NCI-H2227 treated with DMSO at 0.1 percent for 48 hours (cell line): Measurements from ENCODE around the gene NEDD4L.

Experiments
- DNase-seq: peaks from one replicate; lab custom pipeline; 2025; lab: John Stamatoyannopoulos, UW

Gene NEDD4L

DNA sequence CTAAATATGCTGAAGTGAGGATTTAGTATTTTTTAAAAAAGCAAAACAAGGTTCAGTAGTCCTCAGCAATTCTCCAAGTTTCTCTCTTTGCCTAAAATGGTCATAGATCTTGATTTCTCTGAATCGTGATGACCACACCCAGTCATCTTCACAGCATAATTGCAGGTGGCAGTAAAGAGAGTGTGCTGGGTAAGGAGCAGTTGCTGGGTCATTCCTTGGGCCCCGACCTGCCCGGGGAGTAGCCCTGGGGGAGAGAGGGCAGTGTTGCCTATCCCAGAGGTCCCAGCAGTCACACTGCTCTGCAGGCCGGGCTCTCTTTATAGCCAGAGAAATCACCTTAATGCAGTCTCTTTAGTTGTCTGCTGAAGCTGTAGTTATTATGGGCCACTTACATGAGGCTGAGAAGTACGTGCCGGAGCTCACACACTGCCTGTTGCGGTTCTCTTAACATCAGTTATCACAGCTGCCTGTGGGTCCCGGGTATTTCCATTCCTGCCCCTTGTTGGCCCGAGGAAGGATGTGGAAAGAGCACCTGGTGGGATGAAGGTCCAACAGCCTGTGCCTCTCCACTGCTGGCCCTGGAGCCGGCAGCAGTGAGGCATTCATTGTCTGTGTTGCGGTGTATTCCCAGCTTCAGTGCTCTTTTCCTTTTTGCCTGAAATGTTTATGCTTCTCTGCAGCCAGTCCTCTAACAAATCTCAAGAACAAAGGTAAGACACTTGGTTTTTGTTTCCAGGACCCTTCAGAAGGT lies 354.8 kb downstream of the NEDD4L start:
- DNase-seq: peak; percentile 62

DNA sequence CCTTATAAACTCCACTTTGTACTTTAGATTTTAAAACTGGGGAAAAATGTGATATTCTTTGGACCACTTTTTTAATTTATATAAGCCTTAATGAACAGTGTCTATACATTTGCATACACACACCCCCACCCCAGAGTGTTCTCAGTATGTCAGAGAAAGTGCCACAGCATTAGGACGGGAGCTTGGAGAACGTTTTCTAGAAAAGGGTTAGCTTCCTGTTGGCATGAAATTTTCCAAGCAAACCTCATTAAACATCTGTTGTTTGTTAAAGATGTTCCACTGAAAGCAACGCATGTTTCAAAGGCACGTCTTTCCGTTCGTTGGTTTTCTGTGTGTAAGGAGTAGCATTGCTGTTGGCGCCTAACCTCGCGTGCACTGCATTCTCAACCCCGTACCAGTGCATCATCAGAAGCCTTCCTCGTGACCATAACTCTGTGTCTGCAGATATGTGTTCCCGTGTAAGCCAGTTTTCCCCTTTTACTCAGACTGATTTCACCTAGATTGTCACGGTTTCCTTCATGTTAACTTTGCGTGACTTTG lies 356.4 kb downstream of the NEDD4L start:
- DNase-seq: no peak

DNA sequence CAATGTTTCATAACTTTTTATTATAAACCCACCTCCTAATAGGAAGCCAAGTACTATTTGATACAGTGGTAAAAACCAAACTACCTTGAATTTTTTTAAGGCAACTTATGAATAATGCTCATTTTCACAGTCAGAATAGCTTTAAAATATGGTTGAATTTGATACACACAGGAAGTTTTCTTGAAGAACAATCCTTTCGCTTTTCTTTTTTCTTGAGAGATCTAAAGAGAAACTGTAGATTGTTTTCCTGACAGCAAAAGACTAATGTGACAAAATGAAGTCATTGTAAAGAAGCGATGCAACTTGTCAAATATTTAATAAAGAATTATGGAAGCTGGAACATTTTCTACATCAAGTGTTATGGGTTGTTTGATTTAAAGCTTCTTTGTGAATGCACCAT lies 357.2 kb downstream of the NEDD4L start:
- no peak for DNase-seq

DNA sequence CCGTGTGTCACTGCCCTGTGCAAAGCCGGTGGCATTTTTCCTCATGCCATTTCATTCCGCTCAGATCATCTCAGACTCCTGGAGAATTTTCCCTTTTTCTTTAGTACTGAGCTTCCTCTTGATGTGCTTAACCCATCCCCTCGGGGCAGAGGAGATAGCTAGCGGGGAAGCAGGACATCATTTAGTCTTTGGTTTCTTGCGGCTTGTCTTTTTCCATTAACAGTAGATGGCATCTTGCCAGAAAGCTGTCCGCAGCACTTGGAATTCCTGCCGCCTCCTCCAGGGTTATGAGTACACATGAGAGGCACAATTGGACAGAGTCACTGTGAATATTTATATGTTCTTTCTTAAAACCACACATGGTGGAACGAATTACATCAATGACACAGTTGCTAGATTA lies 358.2 kb downstream of the NEDD4L start:
- peak; percentile 85 for DNase-seq

DNA sequence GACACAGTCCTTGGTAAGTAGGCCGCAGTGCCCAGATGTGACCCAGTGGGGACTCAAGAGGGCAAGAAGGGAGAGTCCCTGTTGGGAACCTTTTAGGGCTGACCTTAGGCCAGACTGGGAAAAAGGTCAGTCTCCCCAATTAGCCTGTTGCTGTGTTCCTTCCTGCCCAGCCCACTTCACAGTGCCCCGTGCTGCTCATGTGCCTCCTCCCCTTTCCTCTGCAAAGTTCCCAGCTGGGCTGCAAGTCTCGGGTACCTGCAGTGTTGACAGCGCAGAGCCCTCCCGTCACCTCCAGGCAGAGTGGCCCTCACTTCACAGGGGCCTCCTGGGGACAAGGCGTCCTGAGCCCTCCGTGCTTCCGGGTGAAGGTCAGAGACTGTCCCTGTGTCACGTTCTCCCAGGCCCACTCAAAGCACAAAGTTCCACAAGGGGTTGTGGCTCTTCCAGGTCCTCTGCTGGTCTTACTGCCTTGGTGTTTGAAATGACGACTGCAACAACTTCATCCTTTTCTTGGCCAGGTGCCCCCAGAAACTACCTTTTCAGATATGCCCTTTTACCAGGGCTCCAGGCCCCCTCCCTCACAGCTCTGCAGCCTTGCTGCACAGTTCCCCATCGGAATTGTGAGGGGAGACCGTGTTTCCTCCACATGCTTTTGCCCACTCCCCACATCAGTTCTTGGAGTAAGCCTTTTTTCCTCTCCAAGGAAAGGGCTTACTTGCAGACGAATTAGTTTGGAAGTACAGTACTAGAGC lies 359.1 kb downstream of the NEDD4L start:
- DNase-seq: no peak

DNA sequence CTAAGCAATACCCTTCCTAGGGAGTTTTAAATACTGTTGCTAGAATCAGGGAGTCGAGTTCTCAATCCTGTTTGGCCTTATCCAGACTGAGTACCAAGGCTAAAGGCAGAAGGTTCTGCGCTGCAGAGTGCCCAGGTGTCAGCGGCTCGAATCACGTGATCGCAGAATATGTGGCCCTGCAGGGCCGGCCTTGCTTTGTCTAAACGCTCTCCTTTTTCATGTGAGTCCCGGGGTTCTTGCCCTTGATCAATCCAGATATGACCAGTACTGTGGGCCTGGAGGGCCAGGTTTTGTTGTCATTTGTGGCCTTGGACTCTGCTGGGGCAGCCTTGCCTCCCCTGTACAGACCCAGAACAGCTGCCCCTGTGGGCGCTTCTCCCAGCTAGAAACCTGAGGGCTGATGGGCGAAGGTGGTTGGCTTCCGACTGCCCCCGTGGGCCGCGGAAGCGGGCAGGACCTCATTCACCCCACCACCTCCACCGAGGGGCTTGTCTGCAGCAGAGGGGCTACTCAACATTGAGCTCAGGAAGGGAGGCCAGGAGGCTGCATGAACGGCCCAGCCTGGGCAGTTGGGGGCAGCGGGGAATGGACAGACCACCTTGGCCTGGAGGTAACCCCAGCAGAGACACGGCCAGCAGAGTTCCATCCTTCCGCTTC lies 359.9 kb downstream of the NEDD4L start:
- DNase-seq: no peak

DNA sequence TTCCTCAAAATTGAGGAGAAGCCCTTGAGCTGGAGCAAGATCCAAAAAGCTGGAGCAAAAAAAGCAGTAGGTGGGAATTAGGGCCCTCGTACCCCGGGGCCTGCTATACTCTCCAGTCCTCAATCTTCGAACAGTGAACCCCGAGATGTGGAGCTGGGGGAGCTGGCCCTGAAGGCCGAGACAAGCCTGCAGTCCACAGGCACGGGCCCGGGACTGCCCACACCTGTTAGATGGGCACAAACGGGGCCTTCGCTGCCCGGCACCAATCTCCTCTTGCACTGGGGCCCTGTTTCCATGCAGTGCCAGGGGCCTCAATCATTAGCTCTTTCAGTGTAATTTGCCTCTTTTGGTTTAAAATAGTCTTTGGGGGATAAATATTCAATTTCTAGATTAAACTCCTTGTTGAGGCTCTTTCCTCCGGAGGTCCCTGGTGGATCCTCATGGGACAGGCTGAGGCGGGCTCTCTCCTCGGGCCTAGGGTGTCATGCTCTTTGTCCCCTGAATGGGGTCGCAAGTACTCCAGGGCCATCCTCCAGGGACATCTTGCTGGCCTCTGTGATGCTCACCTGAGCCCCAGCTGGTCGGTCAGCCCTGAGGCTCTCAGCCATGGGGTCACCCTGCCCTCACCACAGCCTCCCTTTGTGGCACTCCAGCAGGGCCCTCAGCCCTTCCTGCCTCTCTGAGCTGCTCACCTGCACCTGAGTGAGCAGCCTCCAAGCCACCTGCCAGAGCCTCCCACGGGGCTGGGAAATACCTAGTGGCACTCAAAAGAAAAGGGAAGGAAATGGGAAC lies 361.3 kb downstream of the NEDD4L start:
- DNase-seq: no peak

DNA sequence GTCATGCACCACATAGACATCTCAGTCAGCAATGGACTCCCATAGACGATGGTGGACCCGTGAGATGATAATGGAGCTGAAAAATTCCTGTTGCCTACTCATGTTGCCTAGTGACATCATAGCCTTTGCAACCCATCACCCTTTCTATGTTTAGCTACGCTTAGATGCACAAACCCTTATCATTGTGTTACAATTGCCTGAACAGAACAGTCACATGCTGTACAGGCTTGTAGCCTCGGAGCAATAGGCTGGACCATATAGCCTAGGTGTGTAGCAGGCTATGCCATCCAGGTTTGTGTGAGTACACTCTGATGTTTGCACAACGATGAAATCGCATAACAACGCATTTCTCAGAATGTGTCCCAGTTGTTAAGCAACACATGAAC lies 363.2 kb downstream of the NEDD4L start:
- no peak for DNase-seq

DNA sequence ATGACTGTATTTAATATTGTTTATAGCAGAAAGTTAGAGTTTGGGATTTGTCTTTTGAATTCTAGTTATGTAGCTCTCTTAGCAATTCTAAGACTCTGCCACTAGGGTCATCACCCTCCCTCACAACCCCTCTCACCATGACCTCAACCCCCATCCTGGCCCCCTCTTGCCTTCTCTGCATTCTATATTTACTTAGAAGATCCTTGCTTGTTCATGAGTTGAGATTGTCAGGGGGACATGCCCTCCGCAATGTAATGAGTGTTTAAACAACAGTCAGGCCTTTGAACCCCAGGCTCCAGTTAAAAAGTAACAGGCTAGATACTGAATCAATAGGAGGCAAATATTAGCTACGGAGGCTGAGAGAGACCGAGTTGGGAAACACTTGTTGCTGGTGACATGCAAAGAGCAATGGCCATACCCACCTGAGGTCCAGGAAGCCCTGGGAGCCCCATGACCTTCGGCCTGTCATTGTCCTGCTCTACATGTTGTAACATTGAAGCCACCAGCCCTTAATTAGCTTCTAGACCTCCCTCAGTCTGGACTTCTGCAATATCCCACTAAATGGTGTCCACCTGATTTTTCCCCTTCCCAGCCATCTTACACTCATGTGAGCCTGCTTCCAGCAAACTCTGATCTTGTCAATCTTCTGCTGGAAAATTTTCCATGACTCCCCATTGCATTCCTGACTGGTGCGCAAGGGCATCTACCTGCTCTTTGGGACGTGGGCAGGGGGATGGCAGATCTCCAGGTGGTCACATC lies 363.8 kb downstream of the NEDD4L start:
- no peak for DNase-seq

DNA sequence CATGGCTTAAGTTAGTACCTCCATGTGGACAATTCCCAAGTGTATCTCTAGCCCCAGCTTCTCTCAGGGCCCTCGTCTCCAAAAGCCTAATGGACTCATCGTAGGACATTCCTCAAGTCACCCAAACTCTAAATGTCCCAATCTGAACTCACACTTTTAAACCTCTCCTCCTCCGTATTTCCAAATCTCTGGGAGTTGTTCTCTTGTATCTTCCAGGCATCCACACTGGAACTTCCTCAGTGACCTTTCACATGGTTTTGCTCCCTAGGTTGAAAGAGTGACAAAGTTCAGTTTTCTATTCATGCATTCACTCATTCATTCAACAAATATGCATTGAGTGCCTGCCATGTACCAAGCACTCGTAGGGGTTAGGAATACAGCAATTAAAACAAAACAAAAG lies 364.6 kb downstream of the NEDD4L start:
- no peak for DNase-seq

DNA sequence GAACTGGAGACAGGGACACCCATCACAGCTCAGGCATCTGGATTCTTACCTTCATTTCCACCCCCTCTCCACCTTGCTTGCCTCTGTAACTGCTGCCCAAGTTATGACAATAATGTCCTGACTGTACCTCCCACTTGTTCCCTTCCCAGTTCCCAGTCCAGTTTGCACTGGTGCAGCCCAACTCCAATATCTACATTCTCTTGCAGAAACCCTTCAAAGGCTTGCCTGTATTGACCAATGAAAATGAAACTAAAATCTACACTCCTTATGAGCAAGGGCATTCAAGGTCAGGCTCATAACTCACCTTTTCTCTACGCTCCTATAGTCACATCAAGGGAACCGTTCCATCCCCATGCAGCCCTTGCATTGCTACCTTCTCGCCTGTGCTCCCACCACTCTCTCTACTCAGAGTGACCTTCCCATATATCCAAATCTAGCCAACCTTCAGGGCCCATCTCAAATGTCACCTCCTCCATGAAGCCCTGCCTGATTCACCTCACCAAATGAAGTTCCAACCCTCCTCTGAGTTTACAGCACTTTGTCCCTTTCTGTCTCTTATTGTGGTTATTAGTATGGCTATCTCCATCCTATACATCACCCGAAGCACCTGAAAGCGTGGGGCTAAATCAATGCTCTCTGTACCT lies 365.9 kb downstream of the NEDD4L start:
- DNase-seq: no peak

DNA sequence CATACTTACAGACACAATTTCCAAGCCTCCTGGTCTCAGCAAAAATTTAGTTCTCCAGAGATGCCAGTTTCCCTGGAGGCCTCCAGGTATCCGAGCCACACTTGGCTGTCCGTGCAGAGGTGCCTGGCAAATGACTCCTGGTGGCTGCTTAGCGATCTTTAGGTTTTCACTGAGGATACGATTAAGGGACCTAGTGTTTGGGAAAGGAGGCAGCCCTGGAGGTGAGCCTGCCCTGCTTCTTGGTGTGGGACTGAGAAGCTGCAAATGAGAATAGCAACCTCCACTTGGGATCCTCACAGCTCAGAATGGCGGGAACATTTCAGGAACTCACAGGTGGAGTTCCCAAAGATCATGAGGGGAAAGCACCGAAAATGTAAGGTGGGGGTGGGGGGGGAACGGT lies 367.3 kb downstream of the NEDD4L start:
- DNase-seq: no peak

DNA sequence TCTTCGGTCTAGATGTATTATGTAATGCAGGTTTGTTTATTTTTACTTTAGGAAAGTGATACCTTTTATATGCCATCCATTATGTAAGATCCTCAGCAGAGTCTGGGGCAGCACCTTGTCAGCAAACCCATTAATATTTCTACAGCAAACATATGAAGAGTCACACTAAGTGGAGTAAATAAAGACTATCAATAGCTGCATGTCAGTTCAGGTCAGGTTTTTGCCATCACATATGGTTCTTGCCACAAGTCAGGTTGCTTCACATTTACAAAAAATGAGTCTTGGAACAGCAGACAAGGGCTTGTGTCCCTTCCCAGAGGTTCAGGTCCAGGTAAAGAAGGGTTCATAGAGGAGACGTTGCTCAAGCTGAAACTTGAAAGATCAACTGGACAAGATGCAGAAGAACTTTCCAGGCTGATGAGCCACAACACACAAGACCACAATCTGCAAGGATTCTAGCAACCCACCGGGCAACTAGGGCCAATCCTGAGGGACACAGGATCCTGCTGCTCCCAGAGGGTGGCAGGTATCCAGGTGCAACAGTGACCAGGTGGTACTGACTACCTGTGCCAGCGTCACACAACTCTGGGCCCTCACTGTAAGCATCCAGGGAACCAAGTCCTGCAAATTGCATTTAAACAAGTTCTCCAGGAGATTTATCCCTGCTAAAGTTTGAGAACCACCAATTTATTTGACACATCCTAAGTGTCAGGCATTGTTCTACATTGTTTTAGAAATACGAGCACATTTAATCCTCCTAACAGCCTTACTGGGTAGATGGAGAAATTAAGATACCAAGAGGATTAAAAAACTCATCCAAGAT lies 369.0 kb downstream of the NEDD4L start:
- DNase-seq: peak; percentile 73

DNA sequence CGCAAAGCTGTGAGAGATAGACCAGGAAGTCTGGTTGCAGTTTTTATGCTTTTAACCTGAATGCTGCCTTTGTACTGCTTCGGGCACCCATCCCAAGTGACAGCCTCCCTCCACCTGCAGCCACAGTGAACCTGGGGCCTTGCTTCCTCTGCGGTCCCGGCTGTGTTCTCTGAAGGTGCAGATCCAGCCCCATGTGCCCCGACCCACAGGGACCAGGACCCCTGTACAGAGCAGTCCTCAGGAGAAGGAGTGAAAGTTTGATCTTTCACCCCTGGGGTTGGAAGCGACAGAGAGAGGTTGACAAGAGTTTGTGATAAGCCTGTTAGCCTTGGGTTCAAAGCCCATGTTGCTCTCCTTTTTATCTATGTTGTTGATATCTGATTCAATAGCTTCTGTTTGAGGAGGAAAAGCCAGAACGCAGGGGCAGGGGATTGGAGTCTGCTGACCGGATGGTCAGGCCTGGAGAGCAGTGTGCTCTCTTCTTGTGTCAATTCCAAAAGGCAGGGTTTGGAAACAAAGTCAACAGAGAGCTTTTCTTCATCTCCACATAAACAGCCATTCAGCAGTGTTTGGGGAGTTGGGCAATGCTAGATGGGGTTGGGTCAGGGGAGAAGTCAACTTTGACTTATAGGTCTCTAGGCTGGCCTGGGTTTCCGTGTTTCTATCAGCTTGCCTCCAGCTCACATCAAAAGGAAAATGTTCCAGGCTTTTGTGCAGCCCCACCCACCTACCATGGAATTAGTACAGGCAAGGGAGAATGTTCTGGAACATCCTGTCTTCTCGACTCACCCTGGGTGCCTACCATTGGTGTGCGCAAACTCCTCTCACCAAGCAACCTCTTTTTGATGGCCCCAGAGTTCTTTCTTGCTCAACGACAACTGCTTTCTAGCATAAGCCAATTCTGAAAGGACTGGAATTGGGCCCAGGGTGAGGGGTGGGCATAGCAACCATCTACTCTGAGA lies 369.9 kb downstream of the NEDD4L start:
- no peak for DNase-seq

DNA sequence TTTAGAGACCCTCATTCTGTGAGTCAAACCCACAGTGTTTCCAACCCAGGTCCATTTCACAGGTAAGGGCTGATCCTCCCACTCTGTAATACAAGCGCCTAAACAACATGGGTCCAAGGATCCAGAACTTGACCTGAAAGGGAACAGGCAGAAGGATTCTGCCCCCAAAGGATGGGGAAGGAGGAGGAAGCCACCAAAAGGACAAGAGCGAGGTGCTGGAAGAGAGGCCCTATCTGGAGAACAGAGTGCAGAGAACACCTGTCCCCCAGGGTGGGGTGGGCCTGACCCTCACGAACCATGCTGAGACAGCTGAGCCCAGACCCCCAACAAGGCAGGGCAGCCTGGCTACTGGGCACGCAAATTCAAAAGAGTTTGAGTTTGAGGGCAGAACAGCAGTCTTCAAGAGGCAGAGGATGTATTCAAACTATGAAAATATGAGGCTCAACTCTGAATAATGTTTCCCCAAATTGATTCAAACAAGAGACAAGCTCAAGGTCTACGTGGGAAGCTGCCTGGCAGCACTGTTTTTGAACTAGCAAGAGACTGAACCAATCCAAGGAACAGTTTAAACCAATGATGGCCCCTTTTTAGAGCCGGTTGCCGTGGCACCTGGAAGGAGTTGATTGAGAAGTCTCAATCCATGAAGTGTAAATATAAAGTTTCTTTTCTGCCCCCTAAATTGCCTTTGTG lies 372.1 kb downstream of the NEDD4L start:
- DNase-seq: no peak

DNA sequence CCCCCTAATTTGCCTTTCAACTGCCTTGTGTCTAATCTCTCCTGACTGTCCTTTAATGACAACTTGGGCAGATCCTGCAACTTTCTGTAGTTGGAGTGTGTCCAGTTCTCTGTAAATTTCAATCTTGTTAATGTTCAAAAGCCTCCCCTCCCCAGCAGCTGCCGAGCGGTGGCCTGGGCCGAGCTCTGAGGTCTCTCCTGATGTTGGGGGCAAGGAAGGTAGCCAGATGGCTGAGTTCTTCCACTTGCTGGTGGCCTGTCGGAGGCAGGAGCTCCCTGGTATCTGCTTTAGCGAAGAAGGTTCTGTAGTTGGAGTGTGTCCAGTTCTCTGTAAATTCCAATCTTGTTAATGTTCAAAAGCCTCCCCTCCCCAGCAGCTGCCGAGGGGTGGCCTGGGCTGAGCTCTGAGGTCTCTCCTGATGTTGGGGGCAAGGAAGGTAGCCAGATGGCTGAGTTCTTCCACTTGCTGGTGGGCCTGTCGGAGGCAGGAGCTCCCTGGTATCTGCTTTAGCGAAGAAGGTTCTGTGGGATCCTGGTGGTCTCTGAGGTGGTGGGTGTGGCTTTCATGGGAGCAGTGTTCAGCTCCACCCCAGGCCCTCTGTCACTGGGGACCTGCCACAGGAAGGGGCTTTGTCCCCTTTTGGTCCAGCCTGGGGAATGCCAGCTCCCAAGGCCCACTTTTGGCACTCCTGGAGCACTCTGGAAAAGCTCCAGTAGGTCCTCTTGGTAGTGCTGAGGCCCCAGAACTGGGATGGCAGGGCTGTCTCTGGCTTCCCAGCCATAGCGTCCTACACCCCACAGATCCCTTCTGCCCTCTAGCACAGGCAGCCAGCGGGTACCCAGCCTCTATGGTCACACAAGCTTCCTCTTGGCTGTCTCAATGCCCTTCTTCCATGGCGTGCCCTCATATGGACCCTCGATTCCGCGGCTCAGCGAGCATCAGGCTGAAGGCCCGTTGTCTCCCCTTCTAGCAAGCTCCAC lies 373.0 kb downstream of the NEDD4L start:
- DNase-seq: no peak

DNA sequence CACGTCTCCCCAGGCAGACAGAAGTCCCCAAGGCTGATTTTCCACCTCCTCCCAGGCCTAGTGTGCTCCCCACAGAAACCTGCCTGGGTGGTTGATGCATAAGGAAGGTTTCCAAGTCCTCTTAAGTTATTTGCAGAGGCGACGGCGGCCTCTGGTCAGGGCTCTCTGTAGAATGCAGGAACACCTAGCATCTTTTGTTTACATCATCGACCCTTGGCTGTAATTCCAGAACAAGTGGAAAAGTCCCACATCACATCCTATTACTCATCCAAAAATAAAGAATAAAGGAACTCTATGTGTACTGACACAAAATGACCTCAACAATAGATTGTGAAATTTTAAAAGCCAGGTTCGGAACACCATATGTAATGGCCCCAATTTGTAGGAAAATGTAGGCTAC lies 373.7 kb downstream of the NEDD4L start:
- no peak for DNase-seq
